T-cell (primary cell): Measurements from ENCODE around the gene ABCA12. TPM values are rescaled to one million over a fixed set of nuclear protein-coding genes. Genes with fewer than 3 reads are reported as not detected.

Experiments
- ATAC-seq, 4 experiments: fragments of 200-7000 bp in 3 of 4; fragments of 150-1000 bp in 1 of 4; cut with Tn5 transposase; replicated peaks in 1 of 4; 1 replicate in 3 of 4; 2 replicates in 1 of 4; pipeline ENCODE4 v1.10.0; 2021; ENCODE audit warnings: moderate library complexity in 3 of 4, mild to moderate bottlenecking in 2 of 4, moderate number of reproducible peaks in 1 of 4
- CTCF ChIA-PET, 2 donors: fragments of 300-600 bp; sonication (Branson Sonifier 250); formaldehyde crosslinking; loops; one replicate each; lab custom pipeline; 2022; ENCODE audit warnings: antibody characterized with exemption in 2 of 2; lab: Charles Lee
- POLR2A ChIA-PET, 2 donors: fragments of 300-600 bp; sonication (Branson Sonifier 250); formaldehyde crosslinking; loops; one replicate each; lab custom pipeline; 2022; ENCODE audit warnings: antibody characterized with exemption in 2 of 2; lab: Charles Lee
- DNase-seq, 35 experiments: peaks; one replicate each; pipeline versions ENCODE4 v3.0.0 to v3.0.0-alpha.2; 2013 to 2023
- H3K27ac ChIP-seq: one replicate; pipeline ENCODE4 v1.5.1; 2013; ENCODE audit warnings: low read length
- H3K27me3 ChIP-seq, 2 experiments: replicated peaks in 1 of 2; 1 replicate in 1 of 2; 2 replicates in 1 of 2; pipeline versions ENCODE4 v1.6.1 to v1.7.0; 2013; ENCODE audit warnings: low read length in 1 of 2, mixed read lengths in 1 of 2; ENCODE audit not compliant: control insufficient read depth in 2 of 2, insufficient read depth in 2 of 2; ENCODE audit errors: extremely low read depth in 1 of 2
- H3K36me3 ChIP-seq, 2 donors: 1 replicate in 1 of 2; 2 replicates in 1 of 2; pipeline versions ENCODE4 v1.6.1 to v1.7.0; 2013; ENCODE audit warnings: low read length in 1 of 2; ENCODE audit not compliant: control insufficient read depth in 2 of 2, insufficient read depth in 1 of 2; ENCODE audit errors: extremely low read depth in 1 of 2
- H3K4me1 ChIP-seq, 2 experiments: 1 replicate in 1 of 2; 2 replicates in 1 of 2; pipeline versions ENCODE4 v1.6.1 to v1.7.0; 2013; ENCODE audit warnings: low read length in 2 of 2, mixed read lengths in 1 of 2; ENCODE audit not compliant: insufficient read depth in 2 of 2, control insufficient read depth in 1 of 2; ENCODE audit errors: extremely low read depth in 1 of 2
- H3K4me3 ChIP-seq, 2 donors: 1 replicate in 1 of 2; 2 replicates in 1 of 2; pipeline versions ENCODE4 v1.5.1 to v1.7.0; 2013; ENCODE audit warnings: mild to moderate bottlenecking in 2 of 2, low read length in 1 of 2, moderate library complexity in 1 of 2; ENCODE audit not compliant: control insufficient read depth in 1 of 2; ENCODE audit errors: extremely low read depth in 1 of 2
- H3K9me3 ChIP-seq: 2 replicates; pipeline ENCODE4 v1.7.0; 2013
- H3K27ac Mint-ChIP-seq, 2 donors: one replicate each; pipeline ENCODE4 v1.8.0; 2020 to 2021; ENCODE audit warnings: mild to moderate bottlenecking in 2 of 2, mixed read lengths in 2 of 2
- H3K27me3 Mint-ChIP-seq, 2 donors: one replicate each; pipeline ENCODE4 v1.8.0; 2021 to 2022; ENCODE audit warnings: mixed read lengths in 2 of 2
- H3K36me3 Mint-ChIP-seq: one replicate; pipeline ENCODE4 v1.8.0; 2021; ENCODE audit warnings: mixed read lengths
- H3K4me1 Mint-ChIP-seq, 3 donors: one replicate each; pipeline ENCODE4 v1.8.0; 2020 to 2022; ENCODE audit warnings: mixed read lengths in 3 of 3, mild to moderate bottlenecking in 1 of 3
- H3K4me3 Mint-ChIP-seq, 3 donors: one replicate each; pipeline ENCODE4 v1.8.0; 2020 to 2022; ENCODE audit warnings: mild to moderate bottlenecking in 3 of 3, mixed read lengths in 3 of 3, moderate library complexity in 3 of 3
- H3K9me3 Mint-ChIP-seq, 3 donors: one replicate each; pipeline ENCODE4 v1.8.0; 2020 to 2022; ENCODE audit warnings: mixed read lengths in 3 of 3
- WGBS: methylation state at CpG from one replicate; pipeline ENCODE4 v1.1.5; 2013; ENCODE audit warnings: missing lambda C conversion rate; ENCODE audit not compliant: insufficient coverage; 5-methylcytosine and 5-hydroxymethylcytosine counted together
- total RNA-seq, 35 experiments: library from RNA in 6 of 35; stranded (reverse) in 6 of 35; fragments of 120-200 nt in 1 of 35; gene quantifications; one replicate each; pipeline versions ENCODE4 v1.2.1 to v1.2.4 and lab custom pipeline; 2013 to 2026

The ABCA12 gene
- total RNA-seq, 5 donors from 2014 or later (not counting 1 experiment from before 2014, with no cell fraction given), result not detected

DNA sequence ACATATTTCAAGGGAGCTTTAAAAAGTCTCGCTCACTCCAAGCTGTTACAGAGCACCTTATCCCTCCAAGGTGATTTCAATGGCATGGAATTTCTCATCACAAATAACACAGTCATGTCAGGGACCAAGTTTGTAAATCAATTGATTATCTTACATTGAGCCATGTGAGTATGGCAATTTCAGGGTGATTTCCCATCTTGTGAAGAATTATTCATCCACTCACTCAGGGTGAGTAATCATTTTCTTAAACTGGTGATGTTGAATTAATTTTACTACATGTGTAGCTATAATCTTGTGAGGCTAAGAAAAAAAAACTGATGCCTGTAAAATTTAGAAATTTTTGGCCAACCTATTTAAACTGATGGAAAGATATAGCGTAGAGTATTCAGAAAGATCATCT, 3.3 kb upstream of the ABCA12 start:
- Histone ChIP-seq H3K27me3 (peaks cover 0 to 3% of the 10 kb centered on the region in 2 experiments), H3K27ac (no peak overlapping the region), H3K36me3 (no peaks in the 10 kb centered on the region), H3K9me3 (no peaks in the 10 kb centered on the region), H3K4me3 (no peak overlapping the region), H3K4me1 (no peaks in the 10 kb centered on the region)
- whole genome bisulfite sequencing, result no CpG with 5 or more reads among the region's 2 CpGs
- Mint-ChIP-seq H3K4me3 (no peak overlapping the region), H3K36me3 (no peaks in the 10 kb centered on the region), H3K9me3 (no peaks in the 10 kb centered on the region), H3K27ac (no peak overlapping the region), H3K4me1 (no peaks in the 10 kb centered on the region), H3K27me3 (peaks cover 11 to 23% of the 10 kb centered on the region in 2 donors)
- no peak for ATAC-seq
- DNase-seq, result no peak
- POLR2A ChIA-PET, result no interaction called here
- CTCF ChIA-PET, result no interaction called here

DNA sequence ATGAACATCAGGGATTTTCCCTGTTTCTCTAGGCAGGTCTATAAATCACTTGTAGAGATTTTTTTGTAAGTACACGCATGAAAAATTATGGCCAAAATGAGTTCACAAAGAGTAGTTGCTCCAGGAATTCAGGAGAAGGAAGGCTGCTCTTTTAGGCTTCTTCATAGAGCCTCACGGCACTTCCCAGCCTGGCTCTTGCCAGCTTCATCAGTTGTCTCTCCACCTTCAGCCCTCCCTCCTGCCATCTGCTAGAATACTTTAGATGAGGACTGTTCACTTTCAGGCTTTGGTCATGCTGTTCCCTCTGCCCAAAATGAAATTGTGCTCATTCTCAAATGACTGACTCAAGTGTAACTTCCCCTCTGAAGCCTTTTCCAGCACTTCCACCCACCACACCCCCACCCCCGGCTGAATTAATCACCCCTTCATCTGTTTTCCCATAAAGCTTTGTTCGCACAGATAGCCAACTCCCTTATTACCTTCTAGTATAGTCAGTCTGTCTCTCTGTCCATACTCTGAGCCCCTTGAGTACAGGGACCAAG, 1.8 kb upstream of the ABCA12 start:
- Mint-ChIP-seq H3K4me1 (no peaks in the 10 kb centered on the region), H3K27me3 (peaks cover 11 to 25% of the 10 kb centered on the region in 2 donors), H3K4me3 (no peak overlapping the region), H3K36me3 (no peaks in the 10 kb centered on the region), H3K9me3 (peaks cover 0 to 5% (median 0%) of the 10 kb centered on the region in 3 donors), H3K27ac (no peak overlapping the region)
- no peaks in the 10 kb centered on the region for H3K4me1 ChIP-seq
- H3K27me3 ChIP-seq, result peaks cover 0 to 3% of the 10 kb centered on the region in 2 experiments
- H3K27ac ChIP-seq, result no peak overlapping the region
- DNase-seq (no peak), ATAC-seq (no peak)
- no peaks in the 10 kb centered on the region for H3K9me3 ChIP-seq
- no peaks in the 10 kb centered on the region for H3K36me3 ChIP-seq
- H3K4me3 ChIP-seq, result no peak overlapping the region
- POLR2A ChIA-PET, result no interaction called here
- 71% methylated on average over 3 of the region's 4 CpGs for WGBS
- CTCF ChIA-PET, result no interaction called here

DNA sequence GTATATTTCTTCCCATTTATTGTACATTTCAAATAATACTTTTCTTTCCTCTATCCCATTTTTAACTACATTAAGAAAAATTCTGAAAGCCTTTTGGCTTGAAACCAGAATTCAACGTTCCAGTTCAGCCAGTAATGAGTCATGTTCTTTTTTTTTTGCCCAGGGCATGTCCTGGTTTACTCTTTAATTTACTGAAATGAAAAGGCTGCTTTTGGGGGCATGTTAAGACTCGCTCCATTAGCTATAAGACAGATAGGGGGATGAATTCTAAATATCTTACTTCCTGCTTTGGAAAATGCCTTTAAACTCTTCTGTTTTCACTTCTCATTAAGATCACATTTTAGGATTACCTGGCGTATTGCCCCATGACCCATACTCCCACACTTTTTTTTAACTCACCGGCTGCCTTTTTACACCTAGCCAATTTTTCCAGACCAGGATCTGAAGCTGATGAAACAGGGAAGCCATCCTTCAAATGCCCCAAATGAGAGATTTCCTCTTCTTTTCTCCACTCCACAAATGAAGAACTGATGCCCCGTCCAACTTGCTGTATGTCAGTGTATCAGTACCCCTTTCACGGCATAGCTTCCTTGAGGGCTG, 585 bp downstream of the ABCA12 start:
- no peak overlapping the region for H3K4me3 ChIP-seq
- Mint-ChIP-seq H3K27ac (no peak overlapping the region), H3K4me1 (no peaks in the 10 kb centered on the region), H3K27me3 (peaks cover 8 to 21% of the 10 kb centered on the region in 2 donors), H3K36me3 (no peaks in the 10 kb centered on the region), H3K9me3 (peaks cover 3 to 7% (median 5%) of the 10 kb centered on the region in 3 donors), H3K4me3 (no peak overlapping the region)
- CTCF ChIA-PET, result no interaction called here
- H3K4me1 ChIP-seq, result no peaks in the 10 kb centered on the region
- no peaks in the 10 kb centered on the region for H3K36me3 ChIP-seq
- no peak for ATAC-seq
- no peaks in the 10 kb centered on the region for H3K9me3 ChIP-seq
- WGBS, result 94% methylated on average over 2 of the region's 6 CpGs
- H3K27me3 ChIP-seq, result peaks cover 0 to 3% of the 10 kb centered on the region in 2 experiments
- POLR2A ChIA-PET, result no interaction called here
- DNase-seq, result no peak
- H3K27ac ChIP-seq, result no peak overlapping the region

DNA sequence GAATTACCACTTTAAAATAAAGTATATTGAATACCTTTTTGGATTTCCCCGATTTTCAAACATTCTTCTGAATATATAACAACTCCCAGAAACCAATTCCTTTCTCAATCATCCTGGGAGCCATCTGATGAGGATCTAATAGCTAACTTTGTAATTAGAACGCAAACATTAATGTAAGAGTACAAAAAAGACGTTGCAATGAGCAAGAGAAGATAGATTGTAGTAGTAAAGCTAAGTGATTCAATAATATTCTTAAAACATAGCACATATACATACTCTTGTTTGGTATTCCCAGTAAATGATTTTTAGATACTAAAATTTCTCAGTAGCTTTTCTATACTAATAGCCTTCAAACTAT, 1.1 kb downstream of the ABCA12 start:
- Mint-ChIP-seq H3K4me3 (no peak overlapping the region), H3K27me3 (peaks cover 8 to 21% of the 10 kb centered on the region in 2 donors), H3K4me1 (no peaks in the 10 kb centered on the region), H3K9me3 (peaks cover 5 to 12% (median 8%) of the 10 kb centered on the region in 3 donors), H3K27ac (no peak overlapping the region), H3K36me3 (no peaks in the 10 kb centered on the region)
- POLR2A ChIA-PET, result no interaction called here
- Histone ChIP-seq H3K27ac (no peak overlapping the region), H3K9me3 (no peaks in the 10 kb centered on the region), H3K27me3 (peaks cover 0 to 3% of the 10 kb centered on the region in 2 experiments), H3K4me3 (no peak overlapping the region), H3K36me3 (no peaks in the 10 kb centered on the region), H3K4me1 (no peaks in the 10 kb centered on the region)
- CTCF ChIA-PET, result no interaction called here
- ATAC-seq, result no peak
- WGBS, result no CpG with 5 or more reads among the region's 3 CpGs
- DNase-seq, result no peak

DNA sequence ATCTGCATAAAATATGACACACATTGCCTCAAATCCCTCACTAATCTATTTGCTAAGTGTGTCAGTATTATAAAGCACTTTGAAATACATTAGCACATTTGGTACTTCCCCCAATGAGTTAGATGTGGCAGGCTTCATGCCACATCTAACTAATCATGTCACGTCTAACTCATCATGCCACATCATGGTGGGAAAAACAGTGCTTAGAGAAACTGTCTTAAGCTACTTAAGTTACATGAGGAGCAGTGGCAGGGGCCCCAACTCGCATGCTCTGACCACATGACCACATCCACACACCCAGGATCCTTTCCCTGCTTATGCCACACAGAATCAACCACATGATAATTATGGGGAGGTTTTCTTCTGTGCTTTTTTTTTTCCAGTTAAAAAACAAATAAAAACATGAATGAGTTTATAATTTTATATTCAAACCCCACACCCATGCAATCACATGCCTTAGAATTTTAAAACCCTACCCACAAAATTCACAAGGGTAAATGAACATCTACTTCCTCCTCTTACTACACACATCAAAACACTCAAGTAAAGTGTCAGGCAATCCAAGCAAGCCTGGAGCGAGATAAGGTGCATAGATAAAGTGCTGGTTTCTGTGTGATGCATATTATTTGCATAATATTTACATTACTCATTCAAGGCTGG, 1.6 kb downstream of the ABCA12 start:
- Histone ChIP-seq H3K4me1 (no peaks in the 10 kb centered on the region), H3K4me3 (no peak overlapping the region), H3K9me3 (no peaks in the 10 kb centered on the region), H3K27ac (no peak overlapping the region), H3K36me3 (no peaks in the 10 kb centered on the region), H3K27me3 (peaks cover 0 to 3% of the 10 kb centered on the region in 2 experiments)
- Mint-ChIP-seq H3K4me3 (no peak overlapping the region), H3K9me3 (peaks cover 5 to 13% (median 9%) of the 10 kb centered on the region in 3 donors), H3K27me3 (peaks cover 8 to 21% of the 10 kb centered on the region in 2 donors), H3K36me3 (no peaks in the 10 kb centered on the region), H3K4me1 (no peaks in the 10 kb centered on the region), H3K27ac (no peak overlapping the region)
- WGBS, result no CpG with 5 or more reads among the region's 3 CpGs
- ChIA-PET CTCF (no interaction called here), POLR2A (no interaction called here)
- ATAC-seq (no peak), DNase-seq (no peak)

DNA sequence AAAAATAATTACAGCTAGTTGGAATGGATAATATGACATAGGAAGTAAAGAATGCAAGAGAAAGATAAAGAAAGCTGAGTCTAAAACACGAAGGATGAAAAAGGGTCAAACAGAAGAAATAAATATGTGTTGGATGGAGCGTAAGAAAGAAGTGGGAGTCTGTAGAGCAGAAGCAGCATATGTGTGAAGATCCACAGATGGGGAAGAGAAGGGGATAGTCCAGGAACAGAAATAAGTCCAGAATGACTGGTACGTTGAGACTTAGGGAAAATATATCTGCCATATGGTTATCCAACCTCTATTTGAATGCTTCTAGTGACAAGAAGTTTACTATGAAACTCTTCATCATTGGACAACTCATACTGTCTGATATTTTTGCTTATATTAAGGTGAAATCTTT, 18.0 kb downstream of the ABCA12 start:
- CTCF ChIA-PET, result no interaction called here
- Mint-ChIP-seq H3K27me3 (no peaks in the 10 kb centered on the region), H3K4me1 (no peaks in the 10 kb centered on the region), H3K4me3 (no peak overlapping the region), H3K27ac (no peak overlapping the region), H3K9me3 (peaks cover 15 to 25% (median 17%) of the 10 kb centered on the region in 3 donors), H3K36me3 (no peaks in the 10 kb centered on the region)
- Histone ChIP-seq H3K27me3 (no peaks in the 10 kb centered on the region), H3K4me1 (no peaks in the 10 kb centered on the region), H3K36me3 (no peaks in the 10 kb centered on the region), H3K4me3 (no peak overlapping the region), H3K27ac (no peak overlapping the region), H3K9me3 (no peaks in the 10 kb centered on the region)
- WGBS, result 59% methylated on average over 2 of the region's 3 CpGs
- DNase-seq, result no peak
- POLR2A ChIA-PET, result no interaction called here
- no peak for ATAC-seq
